GM23338 (cell line): Measurements from ENCODE around the gene C15orf40. TPM values are rescaled to one million over a fixed set of nuclear protein-coding genes. Genes with fewer than 3 reads are reported as not detected.

Source experiments
- ATAC-seq: fragments of 200-7000 bp; cut with Tn5 transposase; 3 replicates; pipeline ENCODE4 v1.9.1; 2020
- DNase-seq: peaks from one replicate; pipeline ENCODE4 v3.0.0-alpha.2; 2015; ENCODE audit warnings: low spot score
- H2AFZ ChIP-seq: fragments of 200-600 bp; sonication (generic); 2 replicates; pipeline ENCODE4 v1.8.0; 2016; ENCODE audit warnings: antibody characterized with exemption, mild to moderate bottlenecking, moderate library complexity
- H3F3A ChIP-seq: fragments of 200-600 bp; sonication (generic); replicated peaks from 2 replicates; pipeline ENCODE4 v1.8.0; 2017; ENCODE audit warnings: antibody characterized with exemption, mixed run types, low read depth
- H3K27ac ChIP-seq: fragments of 200-600 bp; sonication (generic); 2 replicates; pipeline ENCODE4 v1.6.1; 2016; ENCODE audit warnings: low read depth
- H3K27me3 ChIP-seq: fragments of 200-600 bp; sonication (generic); 2 replicates; pipeline ENCODE4 v1.8.0; 2016; ENCODE audit warnings: mild to moderate bottlenecking, mixed run types, moderate library complexity; ENCODE audit not compliant: insufficient read depth
- H3K36me3 ChIP-seq: fragments of 200-600 bp; sonication (generic); 2 replicates; pipeline ENCODE4 v1.8.0; 2016; ENCODE audit warnings: mild to moderate bottlenecking; ENCODE audit not compliant: insufficient read depth
- H3K4me1 ChIP-seq: fragments of 200-600 bp; sonication (generic); 2 replicates; pipeline ENCODE4 v1.8.0; 2016; ENCODE audit warnings: mild to moderate bottlenecking, moderate library complexity; ENCODE audit not compliant: insufficient read depth
- H3K4me2 ChIP-seq: fragments of 200-600 bp; sonication (generic); 2 replicates; pipeline ENCODE4 v1.7.1; 2017; ENCODE audit warnings: mixed run types
- H3K4me3 ChIP-seq: fragments of 200-600 bp; sonication (generic); 2 replicates; pipeline ENCODE4 v1.6.1; 2016; ENCODE audit warnings: mixed run types
- H3K79me2 ChIP-seq: fragments of 200-600 bp; sonication (generic); replicated peaks from 2 replicates; pipeline ENCODE4 v1.8.0; 2017; ENCODE audit warnings: mild to moderate bottlenecking; ENCODE audit not compliant: insufficient read depth
- H3K9me2 ChIP-seq: fragments of 200-600 bp; sonication (generic); 2 replicates; pipeline ENCODE4 v1.8.0; 2017; ENCODE audit not compliant: insufficient read depth
- H4K20me1 ChIP-seq: fragments of 200-600 bp; sonication (generic); replicated peaks from 2 replicates; pipeline ENCODE4 v1.8.0; 2017; ENCODE audit warnings: mild to moderate bottlenecking; ENCODE audit not compliant: insufficient read depth
- H3K27ac Mint-ChIP-seq: 2 replicates; pipeline ENCODE4 v1.8.0; 2020; ENCODE audit warnings: inconsistent platforms, mild to moderate bottlenecking, moderate library complexity, mixed read lengths
- H3K27me3 Mint-ChIP-seq: 3 replicates; pipeline ENCODE4 v1.8.0; 2022; ENCODE audit warnings: low read depth, mild to moderate bottlenecking, moderate library complexity, mixed read lengths, inconsistent platforms; ENCODE audit not compliant: insufficient read depth, poor library complexity
- H3K36me3 Mint-ChIP-seq: 3 replicates; pipeline ENCODE4 v1.8.0; 2021; ENCODE audit warnings: low read depth, mild to moderate bottlenecking, inconsistent platforms, moderate library complexity, mixed read lengths
- H3K4me1 Mint-ChIP-seq: 3 replicates; pipeline ENCODE4 v1.8.0; 2020; ENCODE audit warnings: mild to moderate bottlenecking, inconsistent platforms, mixed read lengths
- H3K4me3 Mint-ChIP-seq: 3 replicates; pipeline ENCODE4 v1.8.0; 2021; ENCODE audit warnings: moderate library complexity, mild to moderate bottlenecking, inconsistent platforms, mixed read lengths
- H3K9me3 Mint-ChIP-seq: 3 replicates; pipeline ENCODE4 v1.8.0; 2020; ENCODE audit warnings: moderate library complexity, mild to moderate bottlenecking, inconsistent platforms, mixed read lengths
- CREB1 ChIP-seq: fragments of 250-450 bp; sonication (Bioruptor Pico); IDR thresholded peaks from 2 replicates; pipeline ENCODE4 v1.5.0; 2020; ENCODE audit warnings: low read depth, mild to moderate bottlenecking, moderate library complexity
- CTCF ChIP-seq, 2 experiments: fragments of 200-600 bp in 1 of 2; sonication (generic) in 1 of 2; conservative IDR thresholded peaks; 2 replicates each; pipeline versions ENCODE4 v1.5.1 to v1.6.1; 2016 to 2017; ENCODE audit warnings: antibody characterized with exemption in 2 of 2, low read depth in 2 of 2, mild to moderate bottlenecking in 2 of 2, moderate library complexity in 1 of 2
- EZH2 ChIP-seq: fragments of 200-600 bp; sonication (generic); IDR thresholded peaks from one replicate; pipeline ENCODE4 v1.8.0; 2017; ENCODE audit warnings: antibody characterized with exemption, mild to moderate bottlenecking, low read depth; ENCODE audit not compliant: unreplicated experiment
- NANOG ChIP-seq: IDR thresholded peaks from 2 replicates; pipeline ENCODE4 v1.6.1; 2016; ENCODE audit warnings: antibody characterized with exemption, borderline replicate concordance
- STAT1 ChIP-seq: IDR thresholded peaks from one replicate; pipeline ENCODE4 v1.6.1; 2016; ENCODE audit warnings: antibody characterized with exemption; ENCODE audit not compliant: unreplicated experiment
- ZNF114 ChIP-seq: fragments of 250-450 bp; sonication (Bioruptor Pico); IDR thresholded peaks from 2 replicates; pipeline ENCODE4 v1.5.0; 2020; ENCODE audit warnings: mild to moderate bottlenecking, moderate library complexity
- ZNF462 ChIP-seq: fragments of 250-450 bp; sonication (Bioruptor Pico); IDR thresholded peaks from 2 replicates; pipeline ENCODE4 v1.5.0; 2020; ENCODE audit warnings: mild to moderate bottlenecking, moderate library complexity
- polyA plus RNA-seq: library from polyadenylated mRNA; unstranded; fragments of >200 nt; fragmentation: Nextera tagmentation; extraction: Ambion mirVana; gene quantifications from 2 replicates; pipeline ENCODE4 v1.2.1, GENCODE V29; 2016
- total RNA-seq: library from RNA; depleted of rRNA; stranded (reverse); fragments of >200 nt; shearing (Covaris generic); gene quantifications from 2 replicates; pipeline ENCODE4 v1.2.3, GENCODE V29; 2014
- TF ChIP-seq, protein P1 (sequence below): IDR thresholded peaks from 2 replicates; pipeline ENCODE4 v1.6.1; 2016; ENCODE audit warnings: antibody characterized with exemption

C15orf40 gene
- total and polyA plus RNA-seq, 2 experiments from 2014 or later, result 7.3 to 26.3 TPM

GRCh38 chr15:82977076-82977475, 34.4 kb downstream of the C15orf40 start (continued):
- TF ChIP-seq CTCF (conservative IDR thresholded peaks at IDR 0.05; ENCODE audit: low read depth in 2 of 2) (no peak), EZH2 (no peak), NANOG (no peak)

GRCh38 chr15:82972990-82973389, 38.4 kb downstream of the C15orf40 start:
- Histone ChIP-seq H3F3A (no peaks in the 10 kb centered on the region), H3K36me3 (no peaks in the 10 kb centered on the region), H3K4me3 (no peak overlapping the region), H3K27me3 (no peaks in the 10 kb centered on the region), H3K79me2 (no peaks in the 10 kb centered on the region), H3K9me2 (no peaks in the 10 kb centered on the region), H3K4me1 (no peaks in the 10 kb centered on the region), H2AFZ (no peak overlapping the region), H3K4me2 (no peak overlapping the region), H4K20me1 (no peaks in the 10 kb centered on the region), H3K27ac (no peak overlapping the region)
- Mint-ChIP-seq H3K27ac (no peak overlapping the region), H3K4me3 (no peak overlapping the region), H3K4me1 (no peaks in the 10 kb centered on the region), H3K9me3 (no peaks in the 10 kb centered on the region), H3K27me3 (no peaks in the 10 kb centered on the region), H3K36me3 (no peaks in the 10 kb centered on the region)
- TF ChIP-seq ZNF462 (CRISPR knock-in tag) (no peak), ZNF114 (CRISPR knock-in tag) (no peak), CREB1 (CRISPR knock-in tag) (no peak), CTCF (conservative IDR thresholded peaks at IDR 0.05; ENCODE audit: low read depth in 2 of 2) (no peak), STAT1 (no peak)
- TF ChIP-seq, protein P1, sequence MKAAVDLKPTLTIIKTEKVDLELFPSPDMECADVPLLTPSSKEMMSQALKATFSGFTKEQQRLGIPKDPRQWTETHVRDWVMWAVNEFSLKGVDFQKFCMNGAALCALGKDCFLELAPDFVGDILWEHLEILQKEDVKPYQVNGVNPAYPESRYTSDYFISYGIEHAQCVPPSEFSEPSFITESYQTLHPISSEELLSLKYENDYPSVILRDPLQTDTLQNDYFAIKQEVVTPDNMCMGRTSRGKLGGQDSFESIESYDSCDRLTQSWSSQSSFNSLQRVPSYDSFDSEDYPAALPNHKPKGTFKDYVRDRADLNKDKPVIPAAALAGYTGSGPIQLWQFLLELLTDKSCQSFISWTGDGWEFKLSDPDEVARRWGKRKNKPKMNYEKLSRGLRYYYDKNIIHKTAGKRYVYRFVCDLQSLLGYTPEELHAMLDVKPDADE, result no peak
- ATAC-seq (no peak), DNase-seq (no peak)
